ENCODE measurements around the gene KRT12.

GRCh38 chr17:40916366-40916765, 49.3 kb upstream of the KRT12 start:
- TF ChIP-seq CTCF (IDR thresholded peaks at IDR 0.05; ENCODE audit: low read depth, low read length, missing input control) (no peak), YY1 (IDR thresholded peaks at IDR 0.05) (no peak), RAD21 (IDR thresholded peaks at IDR 0.05) (no peak), SP1 (IDR thresholded peaks at IDR 0.05) (no peak), ATF3 (IDR thresholded peaks at IDR 0.05) (no peak), REST (IDR thresholded peaks at IDR 0.05) (no peak), ZBTB33 (IDR thresholded peaks at IDR 0.05) (no peak), EGR1 (IDR thresholded peaks at IDR 0.05; ENCODE audit: low read depth in 2 of 2) (no peak)

All from liver (tissue), 3 donors.